HL-60/S4 treated with phorbol 12-myristate 13-acetate at 8.2 ng/mL for 4 days and 3 days (cell line): ENCODE data around the gene DCLK1.

Experiments
- in situ Hi-C: fragments of 300-500 bp; cut with MboI; formaldehyde crosslinking; loops from 2 replicates; pipeline ENCODE4 v1.15.0; 2022; ENCODE audit warnings: low sequenced_read_pairs

Gene DCLK1

DNA sequence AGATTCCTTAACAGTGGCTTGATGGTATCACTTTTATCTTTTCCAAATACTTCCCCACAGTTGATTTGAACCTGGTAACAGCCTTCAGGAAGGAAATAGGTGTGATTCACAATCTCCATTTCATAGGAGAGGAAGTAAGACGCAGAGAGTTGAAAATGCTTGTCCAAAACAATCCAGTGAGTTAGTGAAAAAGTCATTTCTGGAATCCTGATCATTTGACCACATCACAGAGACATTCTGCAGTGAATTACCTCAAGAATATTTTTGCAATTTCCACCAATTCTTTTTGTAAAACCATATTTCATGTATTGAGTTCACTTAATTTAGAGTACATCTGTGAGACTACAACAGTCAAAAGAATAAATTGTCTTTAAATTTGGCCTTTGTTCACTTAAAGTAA, 292.8 kb downstream of the DCLK1 start:
- in situ Hi-C loops, result no loop called here

DNA sequence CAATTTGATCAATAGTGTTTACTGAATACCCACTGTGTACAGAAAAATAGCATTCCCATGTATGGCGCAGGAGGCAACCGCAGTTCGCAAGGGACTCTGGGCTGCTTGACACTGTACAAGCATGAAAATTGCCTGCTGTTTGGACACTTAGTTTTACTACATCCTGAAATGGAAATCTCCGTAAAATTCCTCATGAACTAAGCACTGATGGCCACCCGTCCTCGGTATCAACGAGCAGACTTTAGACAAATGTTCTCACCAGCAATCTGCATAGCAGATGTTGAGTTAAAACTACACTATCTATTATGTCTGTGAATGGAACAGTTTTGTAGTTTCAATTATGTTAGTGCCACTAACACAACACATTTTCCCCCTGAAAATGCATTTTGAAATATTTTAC, 294.7 kb downstream of the DCLK1 start:
- in situ Hi-C loops, result no loop called here

DNA sequence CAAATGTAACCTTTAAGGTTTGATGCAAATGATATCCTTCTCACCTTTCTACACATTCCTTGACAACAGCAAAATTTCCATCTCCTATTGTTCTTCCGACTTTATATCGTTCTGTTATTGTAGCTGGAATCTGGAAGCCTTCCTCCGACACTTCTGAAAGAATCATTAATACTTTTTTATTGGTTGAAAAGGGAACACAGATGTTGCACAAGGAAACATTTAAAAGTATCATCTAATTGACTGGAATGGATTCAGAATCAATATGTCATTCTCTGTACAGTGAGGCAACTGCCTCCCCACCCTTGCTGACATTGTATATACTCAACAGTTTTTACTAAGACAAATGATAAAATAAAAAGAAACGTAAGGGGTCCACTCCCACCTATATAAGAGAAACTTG, 295.2 kb downstream of the DCLK1 start:
- in situ Hi-C loops, result no loop called here

DNA sequence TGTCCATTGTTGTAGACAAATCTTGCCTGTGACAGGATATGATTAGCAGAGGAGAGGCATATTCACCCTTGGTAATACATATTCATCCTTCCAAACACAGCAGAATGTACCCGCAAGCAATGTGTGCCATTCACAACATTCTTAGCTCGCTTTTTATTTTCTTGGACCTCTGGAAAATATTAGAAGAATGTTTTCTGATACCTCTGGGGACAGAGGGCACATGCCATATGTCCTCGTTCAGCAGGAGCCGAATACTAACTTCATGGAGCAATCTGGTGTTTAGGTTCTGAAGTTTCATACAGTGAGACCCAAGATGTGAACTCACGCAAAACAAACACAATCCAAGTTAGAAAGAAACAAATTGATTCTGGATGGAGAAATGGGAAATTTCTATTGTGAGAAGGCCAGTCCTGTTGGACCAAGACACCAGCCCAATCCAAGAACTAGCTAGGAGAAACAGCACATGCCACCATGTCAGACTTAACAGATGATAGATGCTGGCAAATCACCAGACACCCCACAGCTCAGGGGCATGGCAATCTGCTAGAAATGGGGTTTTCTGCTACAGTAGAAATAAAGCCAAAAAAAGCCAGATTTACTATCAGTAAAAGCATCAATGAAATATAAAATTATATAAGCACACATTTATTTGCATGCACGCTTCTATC, 297.4 kb downstream of the DCLK1 start:
- in situ Hi-C loops, result no loop called here

DNA sequence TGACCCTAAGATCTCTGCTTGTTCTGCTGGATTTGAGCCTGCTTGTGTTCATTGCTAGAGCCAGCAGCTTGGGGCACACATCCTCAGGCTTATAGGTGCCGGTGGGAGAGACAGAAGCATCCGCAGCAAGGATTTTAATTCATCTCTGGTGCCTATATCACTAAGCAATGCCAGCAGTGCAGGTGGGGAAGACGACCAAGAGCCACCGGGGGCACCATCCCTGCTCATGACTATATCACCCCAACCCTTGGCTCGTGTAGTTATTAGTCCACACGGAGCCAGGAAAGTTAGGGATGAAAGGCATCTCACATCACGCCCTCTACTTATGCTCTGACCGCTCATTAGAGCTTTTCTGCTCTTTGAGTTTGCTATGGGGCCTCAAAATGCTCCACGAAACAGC, 298.2 kb downstream of the DCLK1 start:
- in situ Hi-C loops, result no loop called here

DNA sequence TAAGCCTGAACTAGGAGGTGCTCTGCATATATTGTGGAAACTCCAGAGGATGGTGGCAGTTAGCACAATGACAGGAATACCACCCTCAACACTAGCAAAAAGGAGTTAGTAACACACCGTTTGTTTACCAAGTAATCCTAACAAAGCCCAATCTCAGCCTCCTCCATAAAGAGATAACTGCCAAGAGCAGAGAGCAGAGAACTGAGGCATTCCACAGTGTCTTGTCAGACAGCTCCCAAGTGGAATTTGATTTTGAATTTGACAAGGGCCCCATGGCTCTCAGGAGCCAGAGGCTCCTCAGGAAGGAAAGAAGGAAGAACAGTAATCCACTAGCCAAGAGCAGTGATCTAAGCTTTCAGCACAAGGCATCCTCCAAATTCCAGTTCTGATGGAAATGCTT, 298.6 kb downstream of the DCLK1 start:
- in situ Hi-C loops, result no loop called here

DNA sequence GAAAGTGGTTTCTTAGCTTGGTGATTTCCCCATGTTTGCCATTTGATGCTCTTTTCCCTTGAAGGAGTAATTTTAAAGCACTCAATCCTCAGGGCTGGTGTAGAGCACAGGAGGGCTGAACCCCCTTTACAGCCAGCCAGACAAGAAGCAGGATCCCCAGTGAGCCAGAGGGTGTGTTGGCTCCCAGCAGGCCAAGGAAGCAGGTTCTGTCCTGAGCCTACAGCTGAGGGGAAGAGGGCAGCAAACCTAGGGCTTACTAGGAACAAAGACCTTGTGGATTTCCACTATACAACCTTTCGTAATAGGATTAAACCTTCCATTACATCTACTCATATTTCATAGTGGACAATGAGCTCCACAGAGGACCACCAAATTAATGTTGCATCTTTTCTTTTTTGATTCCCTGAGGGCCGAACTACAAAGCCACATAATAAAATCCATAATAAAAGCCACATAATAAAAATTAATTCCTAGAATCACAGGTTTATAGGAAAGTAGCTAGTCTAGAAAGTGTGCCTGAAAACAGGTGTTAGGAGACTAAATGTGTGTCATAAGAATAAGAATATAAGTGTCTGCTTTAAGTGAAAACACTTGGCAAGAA, 300.2 kb downstream of the DCLK1 start:
- in situ Hi-C loops, result no loop called here

DNA sequence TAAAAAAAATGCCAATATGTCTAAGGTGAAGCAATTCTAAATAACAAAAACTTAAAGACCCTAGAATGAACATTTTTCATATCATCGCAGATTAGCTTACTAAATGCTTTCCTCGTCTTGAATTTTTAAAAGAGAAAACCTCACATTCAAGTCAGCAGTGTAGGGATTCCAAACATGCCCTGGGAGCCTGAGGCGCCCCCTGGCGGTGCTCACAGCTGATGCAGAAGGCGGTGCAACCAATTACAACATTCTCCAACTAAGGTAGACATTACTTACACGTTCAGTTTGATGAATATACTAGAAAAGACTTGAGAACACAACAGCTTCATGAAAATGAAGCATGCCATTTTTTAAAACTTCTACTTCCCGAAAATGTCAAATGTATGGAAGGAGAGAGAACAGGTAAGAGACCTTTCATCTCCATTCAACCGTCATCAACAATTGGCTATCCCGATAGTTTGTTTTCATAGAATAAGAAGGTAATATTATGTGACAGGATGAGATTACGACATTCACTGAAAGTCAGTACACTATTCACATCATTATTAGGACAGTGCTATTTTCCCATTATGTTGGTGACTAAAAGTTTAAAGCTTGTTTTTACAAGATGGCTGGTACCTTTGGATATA, 304.4 kb downstream of the DCLK1 start:
- in situ Hi-C loops, result no loop called here

DNA sequence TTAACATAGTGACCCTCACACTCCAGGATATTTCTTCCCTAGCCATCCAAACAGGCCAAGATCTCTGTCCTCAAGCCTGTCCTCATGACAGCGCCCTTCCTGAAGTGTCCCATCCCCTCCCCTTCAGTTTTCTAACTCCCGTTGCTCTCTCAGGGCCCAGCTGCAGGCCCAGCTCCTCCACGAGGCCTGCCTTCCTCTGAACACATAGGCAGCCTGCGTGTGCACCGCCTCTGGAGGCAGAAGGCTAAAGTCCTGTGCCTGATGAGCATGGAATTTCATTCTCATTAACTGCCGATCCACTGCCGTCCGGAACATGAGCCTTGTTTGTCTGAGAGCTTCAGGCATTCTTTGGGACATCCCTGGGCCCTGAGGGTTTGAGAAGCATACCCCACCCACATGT, 306.4 kb downstream of the DCLK1 start:
- in situ Hi-C loops, result no loop called here

DNA sequence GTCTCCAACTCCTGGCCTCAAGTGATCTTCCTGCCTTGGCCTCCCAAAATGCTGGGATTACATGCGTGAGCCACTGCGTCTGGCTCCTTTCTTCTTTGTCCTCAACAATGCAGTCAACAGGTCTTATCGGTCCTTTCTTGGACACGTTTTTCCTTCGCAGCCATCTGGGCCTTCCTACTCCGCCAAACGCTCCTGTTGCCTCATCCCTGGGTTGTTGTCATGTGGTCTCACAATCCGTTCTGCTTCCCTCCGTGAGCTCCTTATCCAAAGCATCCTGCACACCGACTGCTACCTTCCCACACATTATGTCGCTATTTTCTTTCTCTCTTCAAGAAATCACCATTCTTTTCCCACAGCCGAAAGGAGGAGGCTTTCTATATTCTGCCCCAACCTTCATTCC, 306.8 kb downstream of the DCLK1 start:
- in situ Hi-C loops, result no loop called here

DNA sequence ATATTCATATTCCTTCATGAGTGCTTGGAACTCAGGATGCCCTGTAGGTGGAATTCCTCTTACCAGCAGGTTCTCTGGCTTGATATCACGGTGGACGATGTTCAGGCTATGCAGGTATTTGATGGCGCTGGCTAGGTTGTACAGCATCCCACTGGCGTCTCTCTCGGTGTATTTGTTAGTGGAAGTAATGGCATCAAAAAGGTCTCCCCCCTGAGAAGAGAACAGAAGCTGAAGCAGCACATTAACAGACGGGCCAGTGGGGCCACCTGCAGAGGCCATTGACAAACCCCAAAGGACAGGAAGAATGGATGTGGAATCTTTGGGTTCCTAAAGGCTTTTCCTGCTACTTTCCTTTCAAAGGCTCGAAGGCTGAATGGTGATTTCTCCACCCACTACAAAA, 308.5 kb downstream of the DCLK1 start:
- in situ Hi-C loops, result no loop called here

DNA sequence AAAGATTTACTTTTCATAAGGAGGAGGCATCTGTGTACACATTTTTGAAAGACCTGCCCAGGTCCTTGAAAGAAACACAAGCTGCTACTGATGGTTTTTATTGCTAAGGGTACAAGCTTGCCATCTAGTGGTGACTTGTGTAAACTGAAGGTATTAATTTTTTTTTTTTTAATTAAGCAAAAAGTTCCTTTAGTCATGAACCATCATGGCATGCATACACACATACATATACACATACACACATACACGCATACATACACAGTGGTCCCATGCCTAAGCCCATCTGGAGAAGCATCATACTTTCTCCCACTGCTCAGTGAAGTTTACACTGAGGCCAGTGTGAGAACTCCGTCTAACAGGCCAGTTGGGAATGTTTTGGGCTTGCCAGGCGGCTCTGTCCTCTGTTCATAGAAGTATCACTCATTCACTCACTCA, 312.5 kb downstream of the DCLK1 start:
- in situ Hi-C loops, result no loop called here

DNA sequence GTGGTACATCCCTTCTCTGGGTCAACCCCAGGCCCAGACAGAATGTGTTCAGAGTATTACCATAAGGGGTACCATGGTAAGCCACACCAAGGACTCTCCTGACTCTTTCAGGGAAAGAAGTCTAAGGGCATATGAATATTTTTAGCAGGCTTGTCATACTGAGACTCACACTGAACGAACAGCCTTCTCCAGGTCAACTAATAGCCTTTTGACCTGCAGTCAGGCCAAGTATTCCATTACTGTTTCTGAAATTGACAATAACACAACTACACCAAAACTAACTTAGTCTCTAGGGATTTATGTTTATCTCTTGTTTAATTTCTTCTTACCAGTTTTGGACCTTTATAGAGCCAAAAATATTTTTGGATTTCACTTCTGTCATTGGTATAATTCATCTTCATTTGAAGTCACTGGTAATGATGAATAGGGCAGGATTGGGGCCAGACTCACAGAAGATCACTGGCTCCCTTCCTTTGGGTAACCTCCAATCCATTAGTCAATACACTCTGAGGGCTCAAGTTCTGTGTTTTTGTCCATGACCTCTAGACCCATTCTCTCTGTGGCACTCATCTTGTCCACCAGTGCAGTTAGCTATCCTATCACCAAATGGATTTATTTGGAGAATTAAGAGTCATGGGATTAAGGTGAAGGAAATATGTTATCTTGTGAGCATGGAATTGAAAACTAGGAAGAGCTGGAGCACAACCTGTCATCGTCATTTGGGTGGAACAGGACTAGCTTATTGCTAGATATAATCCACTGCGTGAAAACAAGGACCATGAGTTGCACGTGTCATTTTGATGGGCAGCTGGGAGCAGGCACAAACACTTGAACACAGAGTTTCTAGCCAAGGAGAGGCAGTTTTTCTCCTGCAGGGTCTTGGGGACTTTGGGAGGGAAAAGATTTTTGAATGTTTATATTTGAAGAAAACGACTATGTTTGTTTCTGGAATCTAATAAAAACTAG, 313.3 kb downstream of the DCLK1 start:
- in situ Hi-C loops, result no loop called here

DNA sequence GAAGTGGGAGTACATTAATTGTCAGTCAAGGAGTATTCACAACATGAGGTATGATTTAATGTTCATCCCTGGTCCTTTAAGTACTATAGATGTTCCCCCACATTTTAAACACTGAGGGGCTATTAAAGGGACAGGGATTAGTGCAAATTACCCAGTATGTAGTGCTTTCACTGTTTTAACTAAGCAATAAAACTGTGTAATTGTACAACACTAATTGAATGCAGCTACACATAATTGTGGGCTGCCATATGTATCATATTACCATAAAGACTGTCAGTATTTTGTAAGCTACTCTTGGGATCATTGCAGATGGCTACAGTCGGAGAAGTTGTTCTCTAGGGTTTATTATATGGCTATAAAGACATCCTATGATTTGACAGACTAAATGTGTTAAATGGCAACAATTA, 316.6 kb downstream of the DCLK1 start:
- in situ Hi-C loops, result no loop called here

DNA sequence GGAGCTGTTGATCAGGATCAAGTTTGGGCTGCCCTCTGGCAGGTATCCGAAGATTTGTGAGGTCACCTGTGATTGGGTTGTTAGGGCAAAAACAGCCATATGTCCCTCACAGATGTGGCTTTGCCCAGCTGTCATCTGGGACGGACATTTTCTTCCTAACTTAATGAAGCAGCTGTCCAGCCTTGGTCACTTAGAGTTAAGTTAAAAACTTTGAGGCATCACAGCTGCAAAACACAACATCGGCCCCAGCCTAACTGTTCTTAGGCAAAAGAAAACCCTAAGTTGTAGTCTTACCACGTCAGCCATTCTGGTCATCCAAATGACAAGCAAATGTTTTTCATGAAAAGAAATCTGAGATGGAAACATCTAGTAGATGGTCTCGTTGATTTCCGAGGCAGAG, 318.4 kb downstream of the DCLK1 start:
- in situ Hi-C loops, result no loop called here

DNA sequence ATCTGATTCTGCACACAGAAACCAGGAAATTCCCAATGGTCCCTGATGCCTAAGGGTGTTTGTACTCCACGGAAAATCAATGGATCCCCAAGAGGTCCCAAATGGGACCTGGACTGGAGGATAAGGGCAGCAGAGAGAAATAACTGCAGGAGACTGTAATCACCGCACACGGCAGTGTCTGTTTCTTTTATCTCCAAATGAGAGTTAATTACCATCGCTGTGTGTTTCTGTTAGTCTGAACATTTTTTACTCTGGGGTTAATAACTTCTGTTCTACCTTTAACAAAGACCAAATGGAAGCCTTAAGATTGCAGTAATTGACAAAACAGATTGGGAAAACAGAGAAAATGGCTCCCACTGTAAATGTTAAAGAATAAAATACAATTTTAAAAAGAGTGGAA, 320.9 kb downstream of the DCLK1 start:
- in situ Hi-C loops, result no loop called here

DNA sequence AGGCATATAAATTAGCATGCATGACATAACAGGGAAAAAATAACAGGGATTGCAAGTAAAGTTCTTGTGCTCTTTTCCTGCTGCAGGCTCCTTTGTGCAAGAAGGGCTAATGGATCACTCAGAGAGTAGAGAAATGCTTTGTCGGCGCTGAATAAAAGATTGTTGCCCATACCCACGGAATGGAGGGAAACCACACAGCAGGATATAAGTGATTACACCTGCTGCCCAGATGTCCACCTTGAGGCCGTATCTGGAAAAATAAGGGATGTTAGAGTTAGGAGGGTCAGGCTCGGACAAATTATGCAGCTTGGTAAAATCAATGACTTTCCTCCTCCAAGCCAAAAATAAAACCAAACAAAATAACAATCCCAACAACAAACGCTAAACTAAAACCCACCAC, 322.3 kb downstream of the DCLK1 start:
- in situ Hi-C loops, result no loop called here

DNA sequence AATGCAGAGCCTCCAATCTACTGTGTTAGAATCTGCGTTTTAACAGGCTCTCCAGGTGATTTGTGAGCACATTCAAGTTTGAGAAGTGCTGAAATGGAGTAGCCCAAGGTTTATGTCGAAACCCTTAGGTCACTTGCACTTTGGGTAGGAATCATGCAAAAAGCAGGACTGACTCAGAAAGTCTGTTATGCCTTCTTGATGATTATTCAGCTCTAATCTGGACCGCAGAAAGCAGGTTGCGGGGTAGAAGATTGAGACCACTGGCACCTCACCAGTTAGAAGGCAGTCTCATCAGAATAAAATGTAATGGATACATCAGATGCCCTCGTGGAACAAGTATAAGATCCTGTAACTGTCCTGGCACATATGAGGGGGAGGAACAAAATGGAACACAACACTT, 326.3 kb downstream of the DCLK1 start:
- in situ Hi-C loops, result no loop called here

DNA sequence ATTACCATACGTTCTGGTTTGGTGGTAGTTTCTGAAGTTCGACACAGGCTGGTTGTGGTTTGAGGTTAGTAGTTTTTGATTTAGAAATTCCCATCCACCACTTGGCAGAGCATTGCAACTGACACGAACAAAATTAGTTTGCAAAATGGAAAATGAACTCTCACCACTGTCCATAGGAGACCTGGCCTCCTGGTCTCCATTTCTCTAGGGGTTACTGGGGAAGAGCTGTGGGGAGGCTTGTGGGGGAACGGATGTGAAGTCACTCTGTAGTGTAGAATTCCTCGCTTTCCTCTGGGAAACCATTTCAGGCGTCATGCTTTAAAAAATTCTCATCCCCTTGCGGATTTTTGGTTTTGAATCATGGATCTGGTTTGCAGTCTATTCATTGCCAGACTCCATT, 333.2 kb downstream of the DCLK1 start:
- in situ Hi-C loops, result no loop called here

DNA sequence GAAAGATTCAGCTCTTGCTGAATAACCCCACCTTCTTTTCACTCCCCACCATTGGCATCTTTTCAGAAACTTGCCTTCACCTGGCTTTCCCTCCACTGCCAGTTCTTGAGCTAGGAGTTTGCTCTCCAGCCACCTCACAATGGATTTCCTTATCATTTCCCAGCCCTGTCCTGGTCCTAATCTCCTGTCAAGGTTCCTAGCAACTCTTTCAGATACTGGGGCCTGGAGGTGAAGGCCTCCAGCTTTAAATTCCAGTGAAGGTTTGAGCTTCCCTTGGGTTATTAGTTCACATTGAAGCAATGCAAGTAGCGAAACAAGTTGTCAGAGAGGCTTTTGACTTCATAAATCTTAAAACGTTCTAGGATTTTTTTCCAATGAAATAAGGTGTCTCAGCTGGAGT, 333.9 kb downstream of the DCLK1 start:
- in situ Hi-C loops, result no loop called here

DNA sequence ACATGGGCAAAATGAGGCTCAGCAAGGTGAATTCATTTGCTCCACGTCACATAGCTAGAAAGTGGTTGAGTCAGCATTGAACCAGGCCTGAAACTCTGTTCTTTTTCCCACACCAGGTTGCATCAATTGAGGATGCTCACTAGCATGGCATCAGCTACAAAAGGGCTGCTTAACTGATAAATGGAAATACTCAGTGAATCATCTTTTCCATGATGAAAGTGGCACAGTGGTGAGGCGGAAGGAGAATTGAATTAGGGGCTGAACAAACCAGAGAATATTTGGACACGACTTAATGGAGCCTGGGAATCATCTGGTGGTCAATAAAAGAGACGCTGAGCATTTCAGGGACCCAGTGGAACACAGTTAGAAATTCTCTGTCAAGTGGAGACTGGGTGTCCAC, 334.6 kb downstream of the DCLK1 start:
- in situ Hi-C loops, result no loop called here
